ENCODE data around the gene IFI30.

DNA sequence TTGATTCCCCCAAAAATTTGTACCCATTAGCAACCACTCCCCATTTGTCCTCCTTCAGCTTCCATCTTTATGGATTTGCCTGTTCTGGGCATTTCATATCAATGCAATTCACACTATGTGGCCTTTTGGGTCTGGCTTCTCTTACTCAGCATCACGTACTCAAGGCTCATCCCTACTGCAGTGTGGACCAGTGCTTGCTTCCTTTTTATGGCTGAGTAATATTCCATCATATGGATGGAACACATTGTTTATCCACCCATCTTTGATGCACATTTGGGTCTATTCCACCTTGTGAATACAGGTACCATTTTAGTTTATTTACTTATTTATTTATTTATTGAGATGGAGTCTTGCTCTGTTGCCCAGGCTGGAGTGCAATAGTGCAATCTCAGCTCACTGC lies 33.1 kb upstream of the IFI30 start:
- TF ChIP-seq, protein P1, sequence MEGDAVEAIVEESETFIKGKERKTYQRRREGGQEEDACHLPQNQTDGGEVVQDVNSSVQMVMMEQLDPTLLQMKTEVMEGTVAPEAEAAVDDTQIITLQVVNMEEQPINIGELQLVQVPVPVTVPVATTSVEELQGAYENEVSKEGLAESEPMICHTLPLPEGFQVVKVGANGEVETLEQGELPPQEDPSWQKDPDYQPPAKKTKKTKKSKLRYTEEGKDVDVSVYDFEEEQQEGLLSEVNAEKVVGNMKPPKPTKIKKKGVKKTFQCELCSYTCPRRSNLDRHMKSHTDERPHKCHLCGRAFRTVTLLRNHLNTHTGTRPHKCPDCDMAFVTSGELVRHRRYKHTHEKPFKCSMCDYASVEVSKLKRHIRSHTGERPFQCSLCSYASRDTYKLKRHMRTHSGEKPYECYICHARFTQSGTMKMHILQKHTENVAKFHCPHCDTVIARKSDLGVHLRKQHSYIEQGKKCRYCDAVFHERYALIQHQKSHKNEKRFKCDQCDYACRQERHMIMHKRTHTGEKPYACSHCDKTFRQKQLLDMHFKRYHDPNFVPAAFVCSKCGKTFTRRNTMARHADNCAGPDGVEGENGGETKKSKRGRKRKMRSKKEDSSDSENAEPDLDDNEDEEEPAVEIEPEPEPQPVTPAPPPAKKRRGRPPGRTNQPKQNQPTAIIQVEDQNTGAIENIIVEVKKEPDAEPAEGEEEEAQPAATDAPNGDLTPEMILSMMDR (IDR thresholded peaks at IDR 0.05), result no peak
- TF ChIP-seq POLR2A (IDR thresholded peaks at IDR 0.05; ENCODE audit: low read depth) (no peak), POLR2AphosphoS5 (IDR thresholded peaks at IDR 0.05) (no peak)
